SK-N-MC (cell line): Measurements from ENCODE around the gene ATAD2B.

ENCODE experiments used
- DNase-seq: peaks from one replicate; pipeline ENCODE4 v3.0.0-alpha.2; 2011; ENCODE audit warnings: low read depth, low spot score
- H3K27ac ChIP-seq: fragments of 200-600 bp; sonication (generic); 2 replicates; pipeline ENCODE4 v1.5.1; 2016; ENCODE audit warnings: mixed run types
- H3K36me3 ChIP-seq: fragments of 200-600 bp; sonication (generic); 2 replicates; pipeline ENCODE4 v1.6.1; 2017; ENCODE audit warnings: antibody characterized with exemption, low read length, mixed read lengths; ENCODE audit not compliant: insufficient read depth
- H3K4me3 ChIP-seq: fragments of 200-600 bp; sonication (generic); 2 replicates; pipeline ENCODE4 v1.5.1; 2016
- H3K9ac ChIP-seq: fragments of 200-600 bp; sonication (generic); 2 replicates; pipeline ENCODE4 v1.8.0; 2017; ENCODE audit warnings: mixed run types, mixed read lengths; ENCODE audit not compliant: insufficient read length
- H3K9me3 ChIP-seq: fragments of 200-600 bp; sonication (generic); 2 replicates; pipeline ENCODE4 v1.6.1; 2017; ENCODE audit warnings: low read depth, mild to moderate bottlenecking, antibody characterized with exemption, low read length, moderate library complexity, mixed read lengths
- EZH2 ChIP-seq: fragments of 200-600 bp; sonication (generic); IDR thresholded peaks from one replicate; pipeline ENCODE4 v1.6.1; 2017; ENCODE audit warnings: antibody characterized with exemption
- FOXP2 ChIP-seq: optimal IDR thresholded peaks from 2 replicates; pipeline ENCODE3; 2011; ENCODE audit warnings: mild to moderate bottlenecking, moderate library complexity; ENCODE audit not compliant: insufficient read depth; ENCODE audit errors: extremely low read length, control extremely low read depth
- POLR2AphosphoS5 ChIP-seq: IDR thresholded peaks from 2 replicates; pipeline ENCODE4 v1.6.1; 2012; ENCODE audit warnings: mild to moderate bottlenecking, low read depth, low read length, borderline replicate concordance

ATAD2B gene

GRCh38 chr2:23707096-23707495 lies 219.8 kb downstream of the ATAD2B start:
- Histone ChIP-seq H3K9me3 (no peaks in the 10 kb centered on the region), H3K27ac (no peak overlapping the region), H3K36me3 (peaks cover 5% of the 10 kb centered on the region; the same call in 1 of the 2 replicates), H3K4me3 (no peak overlapping the region), H3K9ac (no peak overlapping the region)
- TF ChIP-seq POLR2AphosphoS5 (no peak), EZH2 (no peak), FOXP2 (no peak)
- DNase-seq: no peak

DNA sequence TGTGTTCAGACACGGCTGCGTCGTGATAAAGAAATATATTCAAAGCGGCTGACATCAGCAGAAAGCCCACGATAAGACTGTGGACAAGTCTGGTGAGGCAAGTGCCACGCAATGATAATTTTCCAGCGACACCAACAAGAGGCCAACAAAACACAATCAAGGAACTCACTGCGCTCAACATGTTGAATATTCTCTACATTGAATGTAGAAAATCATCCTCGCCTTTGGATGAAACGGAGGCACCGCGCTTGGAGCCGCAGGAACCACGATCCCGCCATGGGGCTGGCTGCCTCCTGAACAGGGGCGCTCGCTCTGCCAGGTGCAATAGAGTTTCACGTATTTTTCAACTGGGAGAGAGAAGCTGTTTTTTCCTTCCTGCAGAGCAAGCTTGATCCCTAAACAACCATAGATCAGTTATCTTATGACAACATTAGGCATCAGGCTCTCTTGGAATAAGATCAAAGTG lies 220.3 kb downstream of the ATAD2B start:
- no peak overlapping the region for H3K4me3 ChIP-seq
- no peak for DNase-seq
- H3K27ac ChIP-seq: no peak overlapping the region
- peaks cover 5% of the 10 kb centered on the region; the same call in 1 of the 2 replicates for H3K36me3 ChIP-seq
- H3K9me3 ChIP-seq: no peaks in the 10 kb centered on the region
- no peak for TF ChIP-seq POLR2AphosphoS5
- TF ChIP-seq EZH2: no peak
- no peak for TF ChIP-seq FOXP2
- H3K9ac ChIP-seq: no peak overlapping the region

DNA sequence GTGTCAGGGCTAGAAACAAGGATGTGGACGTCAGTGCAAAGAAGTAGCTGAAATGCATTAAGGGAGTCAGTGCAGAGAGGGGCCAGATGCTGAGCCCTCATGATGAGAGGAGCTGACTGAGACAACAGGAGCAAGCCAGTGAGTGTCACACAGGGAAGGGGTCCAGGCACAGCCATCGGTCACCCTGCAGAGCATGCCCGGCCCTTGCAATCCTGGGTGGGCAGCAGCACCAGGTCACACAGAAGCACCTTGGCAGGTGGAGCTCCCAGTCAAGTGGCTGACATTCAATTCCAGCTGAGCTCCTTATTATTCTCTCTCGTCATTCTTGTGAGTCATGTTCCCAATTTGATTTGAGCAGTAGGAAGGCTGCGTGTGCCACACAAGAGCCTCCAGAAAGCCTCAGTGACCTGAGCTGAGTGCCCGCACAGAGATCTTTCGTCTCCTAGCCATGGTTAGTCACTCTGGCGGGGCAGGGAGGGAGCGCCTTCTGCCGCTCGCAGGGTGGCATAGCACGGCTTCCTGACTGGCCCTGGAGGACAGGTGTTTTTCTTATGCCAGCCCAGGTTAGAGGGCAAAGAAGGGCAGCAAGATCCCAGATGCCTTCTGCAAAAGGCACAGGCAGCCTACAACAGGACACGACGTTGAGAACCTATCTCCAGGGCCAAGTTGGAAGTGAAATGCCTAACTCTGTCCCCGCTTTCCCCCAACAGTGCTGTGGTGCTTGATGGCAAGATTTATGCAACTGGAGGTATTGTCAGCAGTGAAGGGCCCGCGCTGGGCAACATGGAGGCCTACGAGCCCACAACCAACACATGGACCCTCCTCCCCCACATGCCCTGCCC lies 220.9 kb downstream of the ATAD2B start:
- Histone ChIP-seq H3K27ac (no peak overlapping the region), H3K4me3 (no peak overlapping the region), H3K9ac (no peak overlapping the region), H3K36me3 (peaks cover 5% of the 10 kb centered on the region; the same call in 1 of the 2 replicates), H3K9me3 (no peaks in the 10 kb centered on the region)
- TF ChIP-seq EZH2 (no peak), POLR2AphosphoS5 (no peak), FOXP2 (no peak)
- DNase-seq: no peak

GRCh38 chr2:23703583-23704385 lies 223.1 kb downstream of the ATAD2B start:
- TF ChIP-seq EZH2 (no peak), FOXP2 (no peak), POLR2AphosphoS5 (no peak)
- peaks cover 16% of the 10 kb centered on the region for H3K36me3 ChIP-seq
- no peak overlapping the region for H3K9ac ChIP-seq
- DNase-seq: no peak
- no peak overlapping the region for H3K4me3 ChIP-seq
- H3K27ac ChIP-seq: no peak overlapping the region
- H3K9me3 ChIP-seq: 0 out of 2 replicates have a peak, but pooled peaks cover 2% of the 10 kb centered on the region

- TF ChIP-seq POLR2AphosphoS5 (no peak), FOXP2 (no peak), EZH2 (no peak)
- DNase-seq: no peak
- no peak overlapping the region for H3K4me3 ChIP-seq
Observed at GRCh38 chr2:23703037-23703582, 223.8 kb downstream of the ATAD2B start.

GRCh38 chr2:23700627-23701026 lies 226.3 kb downstream of the ATAD2B start:
- no peak for TF ChIP-seq EZH2
- no peak for TF ChIP-seq FOXP2
- TF ChIP-seq POLR2AphosphoS5: no peak
- no peak overlapping the region for H3K4me3 ChIP-seq
- peaks cover 26% of the 10 kb centered on the region for H3K36me3 ChIP-seq
- H3K9ac ChIP-seq: no peak overlapping the region
- no peak for DNase-seq
- 0 out of 2 replicates have a peak, but pooled peaks cover 2% of the 10 kb centered on the region for H3K9me3 ChIP-seq
- H3K27ac ChIP-seq: no peak overlapping the region

More at GRCh38 chr2:23703037-23703582, 223.8 kb downstream of the ATAD2B start:
- Histone ChIP-seq H3K9me3 (0 out of 2 replicates have a peak, but pooled peaks cover 2% of the 10 kb centered on the region), H3K27ac (no peak overlapping the region), H3K36me3 (peaks cover 16% of the 10 kb centered on the region), H3K9ac (no peak overlapping the region)

GRCh38 chr2:23699580-23699925 lies 227.4 kb downstream of the ATAD2B start:
- Histone ChIP-seq H3K9ac (no peak overlapping the region), H3K9me3 (0 out of 2 replicates have a peak, but pooled peaks cover 2% of the 10 kb centered on the region), H3K27ac (no peak overlapping the region), H3K36me3 (peaks cover 26% of the 10 kb centered on the region), H3K4me3 (no peak overlapping the region)
- TF ChIP-seq FOXP2 (no peak), EZH2 (no peak), POLR2AphosphoS5 (no peak)
- no peak for DNase-seq
